Liver (tissue), 9 donors: Measurements from ENCODE around the gene TRIM7. TPM values are rescaled to one million over a fixed set of nuclear protein-coding genes. Genes with fewer than 3 reads are reported as not detected.
"Not testable (repeated sequence)": the region's sequence is repeated elsewhere in the genome, so short reads cannot be mapped to it uniquely, and the experiment has no call there.

Source experiments
- DNase-seq: peaks from one replicate; pipeline ENCODE4 v3.0.0-alpha.2; 2017; ENCODE audit warnings: low spot score
- H3K27ac ChIP-seq, 2 donors: one replicate each; pipeline ENCODE4 v1.7.0; 2013; ENCODE audit warnings: inconsistent platforms in 2 of 2, low read length in 2 of 2, control low read depth in 1 of 2, low read depth in 1 of 2, mild to moderate bottlenecking in 1 of 2
- H3K27me3 ChIP-seq, 4 donors: one replicate each; pipeline versions ENCODE4 v1.6.1 to v1.7.0; 2013; ENCODE audit warnings: low read length in 3 of 4, inconsistent platforms in 1 of 4, mild to moderate bottlenecking in 1 of 4, moderate library complexity in 1 of 4; ENCODE audit not compliant: control insufficient read depth in 4 of 4, insufficient read depth in 4 of 4
- H3K36me3 ChIP-seq, 4 donors: one replicate each; pipeline versions ENCODE4 v1.6.1 to v1.7.0; 2013; ENCODE audit warnings: low read length in 3 of 4, mild to moderate bottlenecking in 3 of 4, low read depth in 1 of 4, moderate library complexity in 1 of 4; ENCODE audit not compliant: control insufficient read depth in 4 of 4, insufficient read depth in 3 of 4
- H3K4me1 ChIP-seq, 4 donors: one replicate each; pipeline versions ENCODE4 v1.6.1 to v1.7.0; 2013; ENCODE audit warnings: low read length in 3 of 4, mild to moderate bottlenecking in 3 of 4, moderate library complexity in 1 of 4; ENCODE audit not compliant: control insufficient read depth in 4 of 4, insufficient read depth in 4 of 4
- H3K4me3 ChIP-seq, 3 donors: one replicate each; pipeline versions ENCODE4 v1.6.1 to v1.7.0; 2013; ENCODE audit warnings: low read length in 3 of 3, control low read depth in 1 of 3, low read depth in 1 of 3, mild to moderate bottlenecking in 1 of 3
- H3K9ac ChIP-seq, 2 donors: one replicate each; pipeline ENCODE4 v1.7.0; 2013; ENCODE audit warnings: low read length in 2 of 2, mild to moderate bottlenecking in 2 of 2, moderate library complexity in 2 of 2, control low read depth in 1 of 2, low read depth in 1 of 2
- H3K9me3 ChIP-seq, 4 donors: one replicate each; pipeline versions ENCODE4 v1.6.1 to v1.7.0; 2013; ENCODE audit warnings: low read length in 3 of 4; ENCODE audit not compliant: control insufficient read depth in 4 of 4
- CTCF ChIP-seq: fragments of 150-350 bp; IDR thresholded peaks from 2 replicates; pipeline ENCODE4 v1.5.1; 2017; ENCODE audit warnings: improper control_type of control experiment, low read depth, low read length; ENCODE audit not compliant: missing input control
- EGR1 ChIP-seq, 2 donors: IDR thresholded peaks; 2 replicates each; pipeline ENCODE4 v1.6.1; 2016 to 2018; ENCODE audit warnings: antibody characterized with exemption in 2 of 2, low read depth in 2 of 2
- FOXA2 ChIP-seq: IDR thresholded peaks from 2 replicates; pipeline ENCODE4 v1.6.1; 2016; ENCODE audit warnings: antibody characterized with exemption
- JUND ChIP-seq, 2 donors: IDR thresholded peaks; 2 replicates each; pipeline ENCODE4 v1.6.1; 2016; ENCODE audit warnings: antibody characterized with exemption in 2 of 2
- RAD21 ChIP-seq, 2 donors: IDR thresholded peaks; 2 replicates each; pipeline ENCODE4 v1.6.1; 2016; ENCODE audit warnings: antibody characterized with exemption in 2 of 2, mild to moderate bottlenecking in 2 of 2
- REST ChIP-seq: IDR thresholded peaks from 2 replicates; pipeline ENCODE4 v1.6.1; 2016; ENCODE audit warnings: antibody characterized with exemption, mild to moderate bottlenecking
- SP1 ChIP-seq: IDR thresholded peaks from 2 replicates; pipeline ENCODE4 v1.6.1; 2018; ENCODE audit warnings: antibody characterized with exemption, mild to moderate bottlenecking
- TAF1 ChIP-seq: conservative IDR thresholded peaks from 2 replicates; pipeline ENCODE4 v1.6.1; 2016; ENCODE audit warnings: antibody characterized with exemption, mild to moderate bottlenecking
- WGBS: extraction: QIAGEN DNeasy Blood & Tissue Kit; methylation state at CpG from one replicate; pipeline ENCODE4 v1.1.7; 2013; 5-methylcytosine and 5-hydroxymethylcytosine counted together
- polyA plus RNA-seq, 2 donors: library from polyadenylated mRNA; stranded (reverse) in 1 of 2; unstranded in 1 of 2; fragments of 200-250 nt in 1 of 2; fragments of >200 nt in 1 of 2; fragmentation: Nextera tagmentation in 1 of 2; extraction: Ambion mirVana in 1 of 2; gene quantifications; one replicate each; pipeline versions ENCODE4 v1.2.1 to v1.2.3, GENCODE V29; 2013 to 2015
- total RNA-seq, 2 donors: library from RNA; depleted of rRNA; stranded (reverse); fragments of >200 nt; gene quantifications; one replicate each; pipeline ENCODE4 v1.2.3, GENCODE V29; 2014
- donor health status: healthy.
- donor health status: healthy.
- donor health status: healthy.
- donor health status: healthy.
- donor health status: healthy.

Gene TRIM7
- total and polyA plus RNA-seq, 4 donors, result 0.10 to 0.50 (median 0.14) TPM; not detected in 1

- TF ChIP-seq REST, result no peak
- TF ChIP-seq SP1, result no peak
- no peak for DNase-seq
- H3K9ac ChIP-seq, result no peak overlapping the region
- no peaks in the 10 kb centered on the region for H3K36me3 ChIP-seq
- H3K4me1 ChIP-seq, result no peaks in the 10 kb centered on the region
- H3K27me3 ChIP-seq, result peaks cover 0 to 8% (median 3%) of the 10 kb centered on the region in 4 donors
- WGBS, result 40% methylated on average over 16 of the region's 16 CpGs
- no peaks in the 10 kb centered on the region for H3K9me3 ChIP-seq
- H3K27ac ChIP-seq, result no peak overlapping the region
- no peak overlapping the region for H3K4me3 ChIP-seq
Observed at GRCh38 chr5:181163487-181164075, 41.4 kb downstream of the TRIM7 start.

- Histone ChIP-seq H3K9ac (no peak overlapping the region), H3K9me3 (no peaks in the 10 kb centered on the region), H3K4me1 (no peaks in the 10 kb centered on the region), H3K36me3 (no peaks in the 10 kb centered on the region), H3K4me3 (no peak overlapping the region), H3K27ac (no peak overlapping the region), H3K27me3 (peaks cover 0 to 5% (median 2%) of the 10 kb centered on the region in 4 donors)
- no peak for DNase-seq
- no peak for TF ChIP-seq JUND (IDR thresholded peaks at IDR 0.05)
- TF ChIP-seq RAD21 (IDR thresholded peaks at IDR 0.05), result no peak
- WGBS, result 74% methylated on average over 4 of the region's 4 CpGs
Observed at GRCh38 chr5:181161534-181162175, 43.3 kb downstream of the TRIM7 start.

GRCh38 chr5:181160755-181161533 lies 44.1 kb downstream of the TRIM7 start:
- H3K36me3 ChIP-seq, H3K9ac ChIP-seq, H3K4me1 ChIP-seq, H3K27ac ChIP-seq, DNase-seq, H3K9me3 ChIP-seq, H3K4me3 ChIP-seq, H3K27me3 ChIP-seq: not testable (repeated sequence)
- WGBS, result 16% methylated on average over 26 of the region's 48 CpGs

- no peak for DNase-seq
- H3K9ac ChIP-seq, result no peak overlapping the region
- peak overlapping the region in 1 of 2 donors; percentile 39 for H3K27ac ChIP-seq
- TF ChIP-seq REST (no peak), CTCF (no peak), FOXA2 (no peak), TAF1 (no peak), EGR1 (IDR thresholded peaks at IDR 0.05; ENCODE audit: low read depth in 2 of 2) (no peak)
Observed at GRCh38 chr5:181160152-181160754, 44.7 kb downstream of the TRIM7 start.

More at GRCh38 chr5:181160152-181160754, 44.7 kb downstream of the TRIM7 start:
- Histone ChIP-seq H3K36me3 (no peaks in the 10 kb centered on the region), H3K27me3 (peaks cover 0 to 5% (median 2%) of the 10 kb centered on the region in 4 donors), H3K4me3 (no peak overlapping the region), H3K4me1 (no peaks in the 10 kb centered on the region), H3K9me3 (no peaks in the 10 kb centered on the region)
- 60% methylated on average over 21 of the region's 21 CpGs for WGBS
